ENCODE data around the gene DAAM2.

The DAAM2 gene

DNA sequence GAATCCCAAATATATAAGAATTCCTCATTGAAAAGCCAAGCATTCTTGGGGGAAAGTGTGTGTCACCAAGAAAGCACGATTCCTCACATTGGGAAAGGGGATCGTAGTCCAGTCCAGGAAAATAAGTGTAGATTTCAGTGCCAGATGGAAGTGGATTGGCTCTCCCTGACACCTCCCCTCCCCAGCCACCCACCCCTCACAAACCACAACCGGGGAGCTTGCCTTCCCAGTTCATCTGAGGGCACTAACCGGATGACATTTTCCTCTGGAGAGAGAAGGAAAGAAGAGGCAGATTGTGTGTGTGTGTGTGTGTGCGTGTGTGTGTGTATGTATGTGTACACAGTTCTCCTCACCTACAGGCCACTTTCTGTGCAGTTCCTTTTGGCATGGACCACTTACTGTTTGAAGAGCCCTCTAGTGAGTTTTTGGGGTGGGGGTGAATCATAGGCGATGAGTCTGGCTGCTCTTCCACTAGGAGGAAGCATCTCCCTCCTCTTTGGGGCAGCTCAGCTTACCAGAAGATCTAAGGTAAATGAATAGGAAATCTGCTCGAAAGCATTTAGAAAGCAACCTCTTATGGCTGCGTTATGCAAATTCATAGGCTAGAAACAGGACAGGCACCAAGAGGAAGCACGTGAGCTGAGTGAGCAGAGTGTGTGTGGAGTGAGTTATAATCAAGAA lies 20.8 kb downstream of the DAAM2 start:
- peak; percentile 37 for DNase-seq (ENCODE audit: low read depth)
- H3K4me3 ChIP-seq (ENCODE audit: low read depth, low read length) = no peak overlapping the region
- TF ChIP-seq, protein P1, sequence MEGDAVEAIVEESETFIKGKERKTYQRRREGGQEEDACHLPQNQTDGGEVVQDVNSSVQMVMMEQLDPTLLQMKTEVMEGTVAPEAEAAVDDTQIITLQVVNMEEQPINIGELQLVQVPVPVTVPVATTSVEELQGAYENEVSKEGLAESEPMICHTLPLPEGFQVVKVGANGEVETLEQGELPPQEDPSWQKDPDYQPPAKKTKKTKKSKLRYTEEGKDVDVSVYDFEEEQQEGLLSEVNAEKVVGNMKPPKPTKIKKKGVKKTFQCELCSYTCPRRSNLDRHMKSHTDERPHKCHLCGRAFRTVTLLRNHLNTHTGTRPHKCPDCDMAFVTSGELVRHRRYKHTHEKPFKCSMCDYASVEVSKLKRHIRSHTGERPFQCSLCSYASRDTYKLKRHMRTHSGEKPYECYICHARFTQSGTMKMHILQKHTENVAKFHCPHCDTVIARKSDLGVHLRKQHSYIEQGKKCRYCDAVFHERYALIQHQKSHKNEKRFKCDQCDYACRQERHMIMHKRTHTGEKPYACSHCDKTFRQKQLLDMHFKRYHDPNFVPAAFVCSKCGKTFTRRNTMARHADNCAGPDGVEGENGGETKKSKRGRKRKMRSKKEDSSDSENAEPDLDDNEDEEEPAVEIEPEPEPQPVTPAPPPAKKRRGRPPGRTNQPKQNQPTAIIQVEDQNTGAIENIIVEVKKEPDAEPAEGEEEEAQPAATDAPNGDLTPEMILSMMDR (IDR thresholded peaks at IDR 0.05; ENCODE audit: low read depth, low read length, missing control alignments) = peak; percentile 30
- in situ Hi-C loops (cut with HindIII; ENCODE audit: low sequenced_read_pairs) = loop anchor here (10.0 kb wide), 1 partner anchor 72 kb away; no protein-coding TSS in a partner anchor

DNA sequence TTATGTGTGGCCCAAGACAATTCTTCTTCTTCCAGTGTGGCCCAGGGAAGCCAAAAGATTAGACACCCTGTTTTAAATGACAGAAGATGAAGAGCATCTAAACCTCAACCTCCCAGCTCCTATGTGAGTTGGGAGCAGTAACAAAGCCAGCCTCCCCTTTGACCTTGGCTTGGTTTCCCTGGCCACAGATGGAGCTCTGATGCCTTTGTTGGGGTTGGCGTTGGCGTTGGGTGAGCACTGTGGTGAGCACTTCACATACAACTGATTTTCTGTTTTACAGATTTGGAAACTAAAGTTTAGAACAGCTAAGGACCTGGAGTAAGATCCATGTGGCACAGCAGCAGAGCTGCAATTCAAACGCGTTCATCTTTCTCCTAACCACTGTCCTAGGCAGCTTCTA lies 22.1 kb downstream of the DAAM2 start:
- H3K4me3 ChIP-seq (ENCODE audit: low read depth, low read length) = no peak overlapping the region
- TF ChIP-seq, protein P1 (IDR thresholded peaks at IDR 0.05; ENCODE audit: low read depth, low read length, missing control alignments) = no peak
- no peak for DNase-seq (ENCODE audit: low read depth)
- in situ Hi-C loops (cut with HindIII; ENCODE audit: low sequenced_read_pairs) = loop anchor here (10.0 kb wide), 1 partner anchor 71 kb away; no protein-coding TSS in a partner anchor

DNA sequence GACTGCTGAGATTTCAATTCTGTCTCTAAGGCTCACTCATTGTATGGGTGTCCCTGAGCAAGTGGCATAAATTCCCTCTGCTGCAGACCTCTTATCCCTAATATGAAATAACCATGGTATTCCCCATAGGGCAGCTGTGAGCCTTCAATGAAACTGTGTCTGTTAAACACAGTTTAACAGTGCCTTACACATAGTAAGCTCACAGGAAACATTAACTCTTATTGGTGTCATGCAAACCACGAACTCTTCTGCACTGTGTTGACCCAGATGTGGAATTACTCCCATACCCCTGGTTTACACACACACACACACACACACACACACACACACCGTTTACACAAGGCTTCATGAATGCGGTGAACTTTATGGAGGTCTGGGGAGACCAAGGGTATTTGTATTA lies 23.2 kb downstream of the DAAM2 start:
- DNase-seq (ENCODE audit: low read depth) = no peak
- in situ Hi-C loops (cut with HindIII; ENCODE audit: low sequenced_read_pairs) = loop anchor here (10.0 kb wide), 1 partner anchor 69 kb away; no protein-coding TSS in a partner anchor

DNA sequence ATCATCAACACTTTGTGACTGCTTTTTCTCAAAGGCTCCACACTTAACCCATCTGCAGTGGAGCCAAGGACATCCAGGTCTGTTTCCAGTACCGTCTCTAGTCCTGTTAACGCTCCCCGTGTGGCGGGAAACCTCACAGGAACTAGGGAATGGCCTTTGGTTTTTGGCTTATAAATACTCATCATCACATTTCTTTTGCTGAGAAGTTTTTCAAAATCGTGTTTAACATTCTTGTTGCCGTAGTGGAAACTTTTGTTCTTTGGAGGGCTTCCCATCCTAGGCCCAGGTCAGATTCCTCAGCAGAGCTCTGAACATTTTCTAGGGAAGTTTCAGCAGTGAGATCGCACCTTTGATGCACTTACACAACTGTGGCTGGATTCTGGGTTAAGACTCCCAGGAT lies 24.6 kb downstream of the DAAM2 start:
- TF ChIP-seq, protein P1 (IDR thresholded peaks at IDR 0.05; ENCODE audit: low read depth, low read length, missing control alignments) = no peak
- DNase-seq (ENCODE audit: low read depth) = no peak
- in situ Hi-C loops (cut with HindIII; ENCODE audit: low sequenced_read_pairs) = loop anchor here (10.0 kb wide), 1 partner anchor 68 kb away; no protein-coding TSS in a partner anchor
- H3K4me3 ChIP-seq (ENCODE audit: low read depth, low read length) = no peak overlapping the region

More for the DNA sequence above, 23.2 kb downstream of the DAAM2 start:
- TF ChIP-seq, protein P1 (IDR thresholded peaks at IDR 0.05; ENCODE audit: low read depth, low read length, missing control alignments) = no peak
- no peak overlapping the region for H3K4me3 ChIP-seq (ENCODE audit: low read depth, low read length)

DNA sequence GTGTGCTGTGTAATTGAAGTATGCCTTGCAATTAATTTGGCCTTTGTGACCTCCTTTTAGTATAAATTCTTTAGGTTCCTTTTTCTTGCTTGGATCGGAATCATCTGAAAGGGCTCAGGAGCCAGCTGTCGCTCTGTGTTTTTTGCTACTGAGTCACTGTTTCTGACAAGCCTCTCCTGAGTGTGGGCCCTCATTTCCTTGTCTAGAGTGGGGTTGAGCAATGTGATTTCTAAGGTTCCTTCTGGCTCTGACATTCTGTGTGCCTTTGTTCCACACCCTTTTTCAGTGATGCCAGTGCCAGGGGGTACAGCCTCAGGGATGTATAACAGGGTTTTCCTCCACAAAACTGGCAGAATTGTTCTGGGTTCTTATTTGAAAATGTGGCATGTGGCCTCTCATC lies 26.5 kb downstream of the DAAM2 start:
- TF ChIP-seq, protein P1 (IDR thresholded peaks at IDR 0.05; ENCODE audit: low read depth, low read length, missing control alignments) = no peak
- in situ Hi-C loops (cut with HindIII; ENCODE audit: low sequenced_read_pairs) = loop anchor here (10.0 kb wide), 1 partner anchor 66 kb away; no protein-coding TSS in a partner anchor
- DNase-seq (ENCODE audit: low read depth) = no peak
- H3K4me3 ChIP-seq (ENCODE audit: low read depth, low read length) = no peak overlapping the region

DNA sequence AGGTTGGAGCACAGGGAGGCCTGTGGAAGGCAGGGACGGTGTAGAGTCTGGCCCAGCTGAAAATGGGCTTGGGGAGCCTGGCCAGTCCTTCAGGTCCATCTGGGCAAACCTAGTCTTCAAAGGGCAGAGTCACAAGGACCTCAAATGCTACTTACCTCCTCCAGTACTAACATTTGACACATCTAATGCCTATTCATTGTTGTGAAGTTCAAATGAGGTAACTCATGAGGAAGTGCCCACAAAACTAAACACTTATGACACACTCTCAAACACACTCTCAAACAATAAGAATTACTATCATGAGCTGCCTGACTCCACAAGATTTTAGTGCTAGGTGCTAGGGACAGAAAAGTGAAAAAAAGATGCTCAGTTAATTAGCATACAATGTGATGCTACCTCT lies 27.1 kb downstream of the DAAM2 start:
- H3K4me3 ChIP-seq (ENCODE audit: low read depth, low read length) = no peak overlapping the region
- no peak for DNase-seq (ENCODE audit: low read depth)

More for the DNA sequence above, 27.1 kb downstream of the DAAM2 start:
- TF ChIP-seq, protein P1 (IDR thresholded peaks at IDR 0.05; ENCODE audit: low read depth, low read length, missing control alignments) = no peak
- in situ Hi-C loops (cut with HindIII; ENCODE audit: low sequenced_read_pairs) = loop anchor here (10.0 kb wide), 1 partner anchor 66 kb away; no protein-coding TSS in a partner anchor

Measured in astrocyte of the cerebellum (primary cell).